Liver (tissue), 9 donors: ENCODE measurements around the gene TMOD2. TPM values are rescaled to one million over a fixed set of nuclear protein-coding genes. Genes with fewer than 3 reads are reported as not detected.

Experiments used
- DNase-seq: peaks from one replicate; pipeline ENCODE4 v3.0.0-alpha.2; 2017; ENCODE audit warnings: low spot score
- H3K27ac ChIP-seq, 2 donors: one replicate each; pipeline ENCODE4 v1.7.0; 2013; ENCODE audit warnings: inconsistent platforms in 2 of 2, low read length in 2 of 2, control low read depth in 1 of 2, low read depth in 1 of 2, mild to moderate bottlenecking in 1 of 2
- H3K27me3 ChIP-seq, 4 donors: one replicate each; pipeline versions ENCODE4 v1.6.1 to v1.7.0; 2013; ENCODE audit warnings: low read length in 3 of 4, inconsistent platforms in 1 of 4, mild to moderate bottlenecking in 1 of 4, moderate library complexity in 1 of 4; ENCODE audit not compliant: control insufficient read depth in 4 of 4, insufficient read depth in 4 of 4
- H3K36me3 ChIP-seq, 4 donors: one replicate each; pipeline versions ENCODE4 v1.6.1 to v1.7.0; 2013; ENCODE audit warnings: low read length in 3 of 4, mild to moderate bottlenecking in 3 of 4, low read depth in 1 of 4, moderate library complexity in 1 of 4; ENCODE audit not compliant: control insufficient read depth in 4 of 4, insufficient read depth in 3 of 4
- H3K4me1 ChIP-seq, 4 donors: one replicate each; pipeline versions ENCODE4 v1.6.1 to v1.7.0; 2013; ENCODE audit warnings: low read length in 3 of 4, mild to moderate bottlenecking in 3 of 4, moderate library complexity in 1 of 4; ENCODE audit not compliant: control insufficient read depth in 4 of 4, insufficient read depth in 4 of 4
- H3K4me3 ChIP-seq, 3 donors: one replicate each; pipeline versions ENCODE4 v1.6.1 to v1.7.0; 2013; ENCODE audit warnings: low read length in 3 of 3, control low read depth in 1 of 3, low read depth in 1 of 3, mild to moderate bottlenecking in 1 of 3
- H3K9ac ChIP-seq, 2 donors: one replicate each; pipeline ENCODE4 v1.7.0; 2013; ENCODE audit warnings: low read length in 2 of 2, mild to moderate bottlenecking in 2 of 2, moderate library complexity in 2 of 2, control low read depth in 1 of 2, low read depth in 1 of 2
- H3K9me3 ChIP-seq, 4 donors: one replicate each; pipeline versions ENCODE4 v1.6.1 to v1.7.0; 2013; ENCODE audit warnings: low read length in 3 of 4; ENCODE audit not compliant: control insufficient read depth in 4 of 4
- EGR1 ChIP-seq, 2 donors: IDR thresholded peaks; 2 replicates each; pipeline ENCODE4 v1.6.1; 2016 to 2018; ENCODE audit warnings: antibody characterized with exemption in 2 of 2, low read depth in 2 of 2
- FOXA1 ChIP-seq: IDR thresholded peaks from 2 replicates; pipeline ENCODE4 v1.6.1; 2016; ENCODE audit warnings: antibody characterized with exemption
- FOXA2 ChIP-seq: IDR thresholded peaks from 2 replicates; pipeline ENCODE4 v1.6.1; 2016; ENCODE audit warnings: antibody characterized with exemption
- GABPA ChIP-seq, 2 donors: IDR thresholded peaks in 1 of 2; conservative IDR thresholded peaks in 1 of 2; 2 replicates each; pipeline ENCODE4 v1.6.1; 2016; ENCODE audit warnings: antibody characterized with exemption in 2 of 2, mild to moderate bottlenecking in 1 of 2, moderate library complexity in 1 of 2
- HNF4A ChIP-seq, 2 donors: conservative IDR thresholded peaks; 2 replicates each; pipeline ENCODE4 v1.6.1; 2016; ENCODE audit warnings: antibody characterized with exemption in 2 of 2, mild to moderate bottlenecking in 2 of 2
- HNF4G ChIP-seq: IDR thresholded peaks from 2 replicates; pipeline ENCODE4 v1.6.1; 2016; ENCODE audit warnings: antibody characterized with exemption
- JUND ChIP-seq, 2 donors: IDR thresholded peaks; 2 replicates each; pipeline ENCODE4 v1.6.1; 2016; ENCODE audit warnings: antibody characterized with exemption in 2 of 2
- NR2F2 ChIP-seq: IDR thresholded peaks from 2 replicates; pipeline ENCODE4 v1.6.1; 2016; ENCODE audit warnings: antibody characterized with exemption
- RAD21 ChIP-seq, 2 donors: IDR thresholded peaks; 2 replicates each; pipeline ENCODE4 v1.6.1; 2016; ENCODE audit warnings: antibody characterized with exemption in 2 of 2, mild to moderate bottlenecking in 2 of 2
- RXRA ChIP-seq, 2 donors: IDR thresholded peaks; 2 replicates each; pipeline ENCODE4 v1.6.1; 2017 to 2018; ENCODE audit warnings: antibody characterized with exemption in 2 of 2, mild to moderate bottlenecking in 1 of 2
- SP1 ChIP-seq: IDR thresholded peaks from 2 replicates; pipeline ENCODE4 v1.6.1; 2018; ENCODE audit warnings: antibody characterized with exemption, mild to moderate bottlenecking
- TAF1 ChIP-seq: conservative IDR thresholded peaks from 2 replicates; pipeline ENCODE4 v1.6.1; 2016; ENCODE audit warnings: antibody characterized with exemption, mild to moderate bottlenecking
- YY1 ChIP-seq: IDR thresholded peaks from 2 replicates; pipeline ENCODE4 v1.6.1; 2016; ENCODE audit warnings: antibody characterized with exemption, mild to moderate bottlenecking
- WGBS: extraction: QIAGEN DNeasy Blood & Tissue Kit; methylation state at CpG from one replicate; pipeline ENCODE4 v1.1.7; 2013; 5-methylcytosine and 5-hydroxymethylcytosine counted together
- polyA plus RNA-seq, 2 donors: library from polyadenylated mRNA; stranded (reverse) in 1 of 2; unstranded in 1 of 2; fragments of 200-250 nt in 1 of 2; fragments of >200 nt in 1 of 2; fragmentation: Nextera tagmentation in 1 of 2; extraction: Ambion mirVana in 1 of 2; gene quantifications; one replicate each; pipeline versions ENCODE4 v1.2.1 to v1.2.3, GENCODE V29; 2013 to 2015
- total RNA-seq, 2 donors: library from RNA; depleted of rRNA; stranded (reverse); fragments of >200 nt; gene quantifications; one replicate each; pipeline ENCODE4 v1.2.3, GENCODE V29; 2014
- TF ChIP-seq, protein P1 (sequence below): IDR thresholded peaks from 2 replicates; pipeline ENCODE4 v1.6.1; 2016; ENCODE audit warnings: antibody characterized with exemption
- TF ChIP-seq, protein P2 (sequence below): IDR thresholded peaks from 2 replicates; pipeline ENCODE4 v1.6.1; 2016; ENCODE audit warnings: antibody characterized with exemption
- TF ChIP-seq, protein P3 (sequence below): IDR thresholded peaks from 2 replicates; pipeline ENCODE4 v1.6.1; 2016; ENCODE audit warnings: antibody characterized with exemption, mild to moderate bottlenecking
- TF ChIP-seq, protein P4 (sequence below): IDR thresholded peaks from 2 replicates; pipeline ENCODE4 v1.6.1; 2016; ENCODE audit warnings: antibody characterized with exemption
- TF ChIP-seq, protein P5 (sequence below): fragments of 150-350 bp; IDR thresholded peaks from 2 replicates; pipeline ENCODE4 v1.5.1; 2017; ENCODE audit warnings: improper control_type of control experiment, low read depth, low read length; ENCODE audit not compliant: missing input control
- donor health status: healthy.
- donor health status: healthy.
- donor health status: healthy.
- donor health status: healthy.
- donor health status: healthy.

TMOD2 gene
- total and polyA plus RNA-seq, 4 donors = 0.46 to 2.1 (median 1.1) TPM

DNA sequence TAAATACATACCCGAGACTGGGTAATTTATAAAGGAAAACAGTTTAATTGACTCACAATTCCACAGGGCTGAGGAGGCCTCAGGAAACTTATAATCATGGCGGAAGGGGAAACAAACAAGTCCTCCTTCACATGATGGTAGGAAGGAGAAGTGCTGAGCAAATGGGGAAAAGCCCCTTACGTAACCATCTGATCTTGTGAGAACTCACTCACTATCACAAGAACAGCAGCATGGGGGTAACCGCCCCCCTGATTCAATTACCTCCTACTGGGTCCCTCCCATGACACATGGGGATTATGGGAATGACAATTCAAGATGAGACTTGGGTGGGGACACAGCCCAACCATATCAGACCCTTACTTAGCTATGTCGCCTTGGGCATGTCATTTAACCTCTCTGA, 42.4 kb upstream of the TMOD2 start:
- Histone ChIP-seq H3K9ac (no peak overlapping the region), H3K36me3 (no peaks in the 10 kb centered on the region), H3K27me3 (no peaks in the 10 kb centered on the region), H3K4me1 (no peaks in the 10 kb centered on the region), H3K9me3 (no peaks in the 10 kb centered on the region), H3K27ac (no peak overlapping the region), H3K4me3 (no peak overlapping the region)
- TF ChIP-seq JUND (IDR thresholded peaks at IDR 0.05) (no peak), HNF4A (conservative IDR thresholded peaks at IDR 0.05) (no peak), FOXA2 (no peak), TAF1 (no peak), RAD21 (IDR thresholded peaks at IDR 0.05) (no peak), NR2F2 (no peak), RXRA (IDR thresholded peaks at IDR 0.05) (no peak), GABPA (IDR thresholded peaks at IDR 0.05 in 1 of 2, conservative IDR thresholded peaks at IDR 0.05 in 1 of 2) (no peak), YY1 (no peak), SP1 (no peak), EGR1 (IDR thresholded peaks at IDR 0.05; ENCODE audit: low read depth in 2 of 2) (no peak)
- TF ChIP-seq, protein P1, sequence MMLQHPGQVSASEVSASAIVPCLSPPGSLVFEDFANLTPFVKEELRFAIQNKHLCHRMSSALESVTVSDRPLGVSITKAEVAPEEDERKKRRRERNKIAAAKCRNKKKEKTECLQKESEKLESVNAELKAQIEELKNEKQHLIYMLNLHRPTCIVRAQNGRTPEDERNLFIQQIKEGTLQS = no peak
- TF ChIP-seq, protein P2, sequence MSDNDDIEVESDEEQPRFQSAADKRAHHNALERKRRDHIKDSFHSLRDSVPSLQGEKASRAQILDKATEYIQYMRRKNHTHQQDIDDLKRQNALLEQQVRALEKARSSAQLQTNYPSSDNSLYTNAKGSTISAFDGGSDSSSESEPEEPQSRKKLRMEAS = no peak
- TF ChIP-seq, protein P3, sequence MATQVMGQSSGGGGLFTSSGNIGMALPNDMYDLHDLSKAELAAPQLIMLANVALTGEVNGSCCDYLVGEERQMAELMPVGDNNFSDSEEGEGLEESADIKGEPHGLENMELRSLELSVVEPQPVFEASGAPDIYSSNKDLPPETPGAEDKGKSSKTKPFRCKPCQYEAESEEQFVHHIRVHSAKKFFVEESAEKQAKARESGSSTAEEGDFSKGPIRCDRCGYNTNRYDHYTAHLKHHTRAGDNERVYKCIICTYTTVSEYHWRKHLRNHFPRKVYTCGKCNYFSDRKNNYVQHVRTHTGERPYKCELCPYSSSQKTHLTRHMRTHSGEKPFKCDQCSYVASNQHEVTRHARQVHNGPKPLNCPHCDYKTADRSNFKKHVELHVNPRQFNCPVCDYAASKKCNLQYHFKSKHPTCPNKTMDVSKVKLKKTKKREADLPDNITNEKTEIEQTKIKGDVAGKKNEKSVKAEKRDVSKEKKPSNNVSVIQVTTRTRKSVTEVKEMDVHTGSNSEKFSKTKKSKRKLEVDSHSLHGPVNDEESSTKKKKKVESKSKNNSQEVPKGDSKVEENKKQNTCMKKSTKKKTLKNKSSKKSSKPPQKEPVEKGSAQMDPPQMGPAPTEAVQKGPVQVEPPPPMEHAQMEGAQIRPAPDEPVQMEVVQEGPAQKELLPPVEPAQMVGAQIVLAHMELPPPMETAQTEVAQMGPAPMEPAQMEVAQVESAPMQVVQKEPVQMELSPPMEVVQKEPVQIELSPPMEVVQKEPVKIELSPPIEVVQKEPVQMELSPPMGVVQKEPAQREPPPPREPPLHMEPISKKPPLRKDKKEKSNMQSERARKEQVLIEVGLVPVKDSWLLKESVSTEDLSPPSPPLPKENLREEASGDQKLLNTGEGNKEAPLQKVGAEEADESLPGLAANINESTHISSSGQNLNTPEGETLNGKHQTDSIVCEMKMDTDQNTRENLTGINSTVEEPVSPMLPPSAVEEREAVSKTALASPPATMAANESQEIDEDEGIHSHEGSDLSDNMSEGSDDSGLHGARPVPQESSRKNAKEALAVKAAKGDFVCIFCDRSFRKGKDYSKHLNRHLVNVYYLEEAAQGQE = no peak
- TF ChIP-seq, protein P4, sequence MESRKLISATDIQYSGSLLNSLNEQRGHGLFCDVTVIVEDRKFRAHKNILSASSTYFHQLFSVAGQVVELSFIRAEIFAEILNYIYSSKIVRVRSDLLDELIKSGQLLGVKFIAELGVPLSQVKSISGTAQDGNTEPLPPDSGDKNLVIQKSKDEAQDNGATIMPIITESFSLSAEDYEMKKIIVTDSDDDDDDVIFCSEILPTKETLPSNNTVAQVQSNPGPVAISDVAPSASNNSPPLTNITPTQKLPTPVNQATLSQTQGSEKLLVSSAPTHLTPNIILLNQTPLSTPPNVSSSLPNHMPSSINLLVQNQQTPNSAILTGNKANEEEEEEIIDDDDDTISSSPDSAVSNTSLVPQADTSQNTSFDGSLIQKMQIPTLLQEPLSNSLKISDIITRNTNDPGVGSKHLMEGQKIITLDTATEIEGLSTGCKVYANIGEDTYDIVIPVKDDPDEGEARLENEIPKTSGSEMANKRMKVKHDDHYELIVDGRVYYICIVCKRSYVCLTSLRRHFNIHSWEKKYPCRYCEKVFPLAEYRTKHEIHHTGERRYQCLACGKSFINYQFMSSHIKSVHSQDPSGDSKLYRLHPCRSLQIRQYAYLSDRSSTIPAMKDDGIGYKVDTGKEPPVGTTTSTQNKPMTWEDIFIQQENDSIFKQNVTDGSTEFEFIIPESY = no peak
- TF ChIP-seq, protein P5, sequence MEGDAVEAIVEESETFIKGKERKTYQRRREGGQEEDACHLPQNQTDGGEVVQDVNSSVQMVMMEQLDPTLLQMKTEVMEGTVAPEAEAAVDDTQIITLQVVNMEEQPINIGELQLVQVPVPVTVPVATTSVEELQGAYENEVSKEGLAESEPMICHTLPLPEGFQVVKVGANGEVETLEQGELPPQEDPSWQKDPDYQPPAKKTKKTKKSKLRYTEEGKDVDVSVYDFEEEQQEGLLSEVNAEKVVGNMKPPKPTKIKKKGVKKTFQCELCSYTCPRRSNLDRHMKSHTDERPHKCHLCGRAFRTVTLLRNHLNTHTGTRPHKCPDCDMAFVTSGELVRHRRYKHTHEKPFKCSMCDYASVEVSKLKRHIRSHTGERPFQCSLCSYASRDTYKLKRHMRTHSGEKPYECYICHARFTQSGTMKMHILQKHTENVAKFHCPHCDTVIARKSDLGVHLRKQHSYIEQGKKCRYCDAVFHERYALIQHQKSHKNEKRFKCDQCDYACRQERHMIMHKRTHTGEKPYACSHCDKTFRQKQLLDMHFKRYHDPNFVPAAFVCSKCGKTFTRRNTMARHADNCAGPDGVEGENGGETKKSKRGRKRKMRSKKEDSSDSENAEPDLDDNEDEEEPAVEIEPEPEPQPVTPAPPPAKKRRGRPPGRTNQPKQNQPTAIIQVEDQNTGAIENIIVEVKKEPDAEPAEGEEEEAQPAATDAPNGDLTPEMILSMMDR = no peak
- DNase-seq = no peak
- 94% methylated on average over 5 of the region's 5 CpGs for WGBS

DNA sequence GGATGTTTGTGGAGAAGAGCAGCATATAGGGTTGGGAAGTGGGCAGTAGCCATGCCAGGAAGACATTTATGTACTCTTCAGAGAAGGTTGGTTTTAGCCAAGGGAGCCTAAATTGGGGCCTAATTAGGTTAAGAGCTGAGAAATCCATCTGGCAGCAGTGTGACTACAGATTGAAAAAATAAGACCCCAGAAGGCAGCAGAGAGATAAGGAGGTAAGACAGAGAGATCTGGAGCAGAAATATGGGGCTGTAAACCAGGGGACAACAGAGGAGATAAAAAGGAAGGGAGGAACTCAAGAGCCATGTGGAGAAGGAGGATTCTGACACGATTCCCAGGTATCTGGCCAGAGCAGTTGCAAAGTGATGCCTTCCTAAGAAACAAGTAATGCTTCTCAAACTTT, 37.2 kb upstream of the TMOD2 start:
- no peak overlapping the region for H3K4me3 ChIP-seq
- WGBS = 95% methylated on average over 1 of the region's 1 CpG
- no peaks in the 10 kb centered on the region for H3K4me1 ChIP-seq
- no peaks in the 10 kb centered on the region for H3K36me3 ChIP-seq
- H3K27me3 ChIP-seq = no peaks in the 10 kb centered on the region
- H3K9me3 ChIP-seq = no peaks in the 10 kb centered on the region
- H3K9ac ChIP-seq = no peak overlapping the region
- H3K27ac ChIP-seq = no peak overlapping the region
- no peak for DNase-seq
- no peak for TF ChIP-seq HNF4G
- no peak for TF ChIP-seq RAD21 (IDR thresholded peaks at IDR 0.05)
- TF ChIP-seq HNF4A (conservative IDR thresholded peaks at IDR 0.05) = no peak
- TF ChIP-seq, protein P4 = no peak
- no peak for TF ChIP-seq GABPA (IDR thresholded peaks at IDR 0.05 in 1 of 2, conservative IDR thresholded peaks at IDR 0.05 in 1 of 2)
- TF ChIP-seq RXRA (IDR thresholded peaks at IDR 0.05) = no peak
- no peak for TF ChIP-seq FOXA2
- no peak for TF ChIP-seq TAF1
- no peak for TF ChIP-seq JUND (IDR thresholded peaks at IDR 0.05)
- TF ChIP-seq, protein P1 = no peak
- TF ChIP-seq EGR1 (IDR thresholded peaks at IDR 0.05; ENCODE audit: low read depth in 2 of 2) = no peak
- TF ChIP-seq, protein P5 = no peak
- TF ChIP-seq, protein P2 = no peak
- TF ChIP-seq NR2F2 = no peak
- TF ChIP-seq FOXA1 = no peak
